Activated B cell treated with CpG ODN at 0.5 μM for 24 hours (primary cell): Measurements from ENCODE around the gene PVR. TPM values are rescaled to one million over a fixed set of nuclear protein-coding genes. Genes with fewer than 3 reads are reported as not detected.
"Not testable (repeated sequence)": the region's sequence is repeated elsewhere in the genome, so short reads cannot be mapped to it uniquely, and the experiment has no call there.

Experiments used
- ATAC-seq: fragments of 200-7000 bp; cut with Tn5 transposase; one replicate; pipeline ENCODE4 v1.10.0; 2021; ENCODE audit warnings: low read depth, mild to moderate bottlenecking, moderate library complexity
- CTCF ChIA-PET: fragments of 350-600 bp; sonication (Branson Sonifier 250); formaldehyde crosslinking; loops from one replicate; lab custom pipeline; 2021; ENCODE audit warnings: antibody characterized with exemption; lab: Charles Lee
- POLR2A ChIA-PET: fragments of 350-600 bp; sonication (Branson Sonifier 250); formaldehyde crosslinking; loops from one replicate; lab custom pipeline; 2021; ENCODE audit warnings: antibody characterized with exemption; lab: Charles Lee
- DNase-seq: peaks from one replicate; pipeline ENCODE4 v3.0.0; 2022
- H3K27ac Mint-ChIP-seq: one replicate; pipeline ENCODE4 v1.8.0; 2020; ENCODE audit warnings: mixed read lengths
- H3K27me3 Mint-ChIP-seq: one replicate; pipeline ENCODE4 v1.8.0; 2021; ENCODE audit warnings: mixed read lengths
- H3K36me3 Mint-ChIP-seq: one replicate; pipeline ENCODE4 v1.8.0; 2021; ENCODE audit warnings: low read depth, mixed read lengths
- H3K4me1 Mint-ChIP-seq: one replicate; pipeline ENCODE4 v1.8.0; 2021; ENCODE audit warnings: mixed read lengths
- H3K4me3 Mint-ChIP-seq: one replicate; pipeline ENCODE4 v1.8.0; 2020; ENCODE audit warnings: mild to moderate bottlenecking, mixed read lengths
- H3K9me3 Mint-ChIP-seq: one replicate; pipeline ENCODE4 v1.8.0; 2020; ENCODE audit warnings: mixed read lengths
- CTCF ChIP-seq: fragments of 200-600 bp; IDR thresholded peaks from one replicate; pipeline ENCODE4 v1.8.0; 2022; ENCODE audit warnings: antibody characterized with exemption, mild to moderate bottlenecking
- intact Hi-C: fragments of 100-400 bp; cut with micrococcal nuclease; formaldehyde crosslinking; loops from one replicate; pipeline ENCODE4 v1.15.1; 2024
- total RNA-seq: library from RNA; stranded (reverse); gene quantifications from 2 replicates; pipeline ENCODE4 v1.2.3, GENCODE V29; 2022

The PVR gene
- total RNA-seq, 1 donor from 2014 or later, result not detected

GRCh38 chr19:44683434-44684210 is 39.9 kb downstream of the PVR start:
- ChIA-PET CTCF (no interaction called here), POLR2A (no interaction called here)
- H3K4me3 Mint-ChIP-seq, result no peak overlapping the region
- intact Hi-C loops, result no loop called here
- TF ChIP-seq CTCF, result no peak
- DNase-seq (no peak), ATAC-seq (no peak)
- no peaks in the 10 kb centered on the region for H3K36me3 Mint-ChIP-seq
- H3K27me3 Mint-ChIP-seq, result peaks cover 15% of the 10 kb centered on the region
- peaks cover 2% of the 10 kb centered on the region for H3K9me3 Mint-ChIP-seq
- peaks cover 20% of the 10 kb centered on the region for H3K4me1 Mint-ChIP-seq
- no peak overlapping the region for H3K27ac Mint-ChIP-seq

- CTCF ChIA-PET, intact Hi-C loops: not testable (repeated sequence)
Observed at GRCh38 chr19:44684396-44684795, 40.7 kb downstream of the PVR start.

GRCh38 chr19:44684892-44685863 is 41.5 kb downstream of the PVR start:
- ChIA-PET CTCF (interaction anchor here (1.1 kb wide), 1 partner anchor 31 kb away, joined by 3 read pairs; no protein-coding TSS in a partner anchor), POLR2A (interaction anchor here (0.6 to 1.2 kb wide), 5 partner anchors 22 to 88 kb away, joined by 3 to 7 read pairs (median 5); no protein-coding TSS in a partner anchor)
- TF ChIP-seq CTCF, result no peak
- Mint-ChIP-seq H3K4me3 (peak overlapping the region; percentile 50), H3K36me3 (no peaks in the 10 kb centered on the region), H3K4me1 (peaks cover 31% of the 10 kb centered on the region), H3K27ac (no peak overlapping the region), H3K27me3 (peaks cover 14% of the 10 kb centered on the region), H3K9me3 (peaks cover 2% of the 10 kb centered on the region)
- no peak for DNase-seq
- ATAC-seq, result no peak
- intact Hi-C loops, result no loop called here

More at GRCh38 chr19:44684396-44684795, 40.7 kb downstream of the PVR start:
- H3K27ac Mint-ChIP-seq, POLR2A ChIA-PET, H3K36me3 Mint-ChIP-seq, H3K9me3 Mint-ChIP-seq, H3K4me3 Mint-ChIP-seq, DNase-seq, ATAC-seq: not testable (repeated sequence)
- Mint-ChIP-seq H3K27me3 (peaks cover 15% of the 10 kb centered on the region), H3K4me1 (peaks cover 25% of the 10 kb centered on the region)

DNA sequence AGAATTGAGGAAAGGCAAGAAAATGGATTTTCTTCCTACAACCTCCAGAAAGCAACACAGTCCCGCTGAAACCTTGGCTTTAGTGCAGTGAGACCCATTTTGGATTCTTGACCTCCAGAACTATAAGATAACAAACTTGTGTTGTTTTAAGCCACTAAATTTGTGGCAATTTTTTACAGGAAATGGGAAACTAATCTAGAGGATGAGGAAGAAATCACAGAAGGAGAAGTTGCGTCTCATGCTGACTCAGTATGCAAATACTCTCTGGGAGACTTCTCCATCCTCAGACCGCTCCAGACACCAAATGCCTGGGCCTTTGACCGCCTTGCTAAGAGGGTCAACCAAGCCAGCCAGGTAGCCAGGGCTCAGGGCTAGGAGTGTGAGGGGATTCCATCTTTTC is 42.2 kb downstream of the PVR start:
- Mint-ChIP-seq H3K9me3 (peaks cover 2% of the 10 kb centered on the region), H3K4me1 (peaks cover 31% of the 10 kb centered on the region), H3K36me3 (no peaks in the 10 kb centered on the region), H3K4me3 (peak overlapping the region; percentile 50), H3K27me3 (peaks cover 9% of the 10 kb centered on the region), H3K27ac (no peak overlapping the region)
- TF ChIP-seq CTCF, result no peak
- ATAC-seq (peak; percentile 53), DNase-seq (no peak)
- POLR2A ChIA-PET, result interaction anchor here (0.6 to 1.2 kb wide), 5 partner anchors 22 to 541 kb away, joined by 3 to 6 read pairs (median 4); no protein-coding TSS in a partner anchor
- intact Hi-C loops, result no loop called here
- CTCF ChIA-PET, result interaction anchor here (1.1 kb wide), 1 partner anchor 31 kb away, joined by 3 read pairs; no protein-coding TSS in a partner anchor

DNA sequence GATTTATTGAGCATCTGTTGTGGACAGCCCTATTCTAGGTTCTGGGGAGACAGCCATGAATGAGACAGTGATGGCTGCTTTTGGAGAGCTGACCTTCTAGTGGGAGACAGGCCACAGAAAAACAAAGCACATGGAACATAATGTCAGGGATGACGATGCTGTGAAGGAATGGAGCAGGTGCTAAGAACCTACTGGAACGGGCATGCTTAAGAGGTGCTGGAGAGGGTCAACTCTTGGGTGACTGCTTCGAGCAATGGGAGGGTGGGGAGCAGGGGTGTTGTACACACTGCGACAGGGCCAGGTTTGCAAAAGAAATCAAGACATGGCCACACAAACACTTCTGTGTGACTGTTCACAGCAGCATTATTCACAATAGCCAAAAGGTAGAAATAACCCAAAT is 43.2 kb downstream of the PVR start:
- H3K36me3 Mint-ChIP-seq, result no peaks in the 10 kb centered on the region
- peaks cover 9% of the 10 kb centered on the region for H3K27me3 Mint-ChIP-seq
- no peak for TF ChIP-seq CTCF
- POLR2A ChIA-PET, result no interaction called here
- H3K4me1 Mint-ChIP-seq, result peaks cover 38% of the 10 kb centered on the region
- ATAC-seq (no peak), DNase-seq (no peak)
- no peak overlapping the region for H3K4me3 Mint-ChIP-seq
- no peak overlapping the region for H3K27ac Mint-ChIP-seq
- intact Hi-C loops, result no loop called here
- CTCF ChIA-PET, result no interaction called here
- peaks cover 2% of the 10 kb centered on the region for H3K9me3 Mint-ChIP-seq
